ENCODE results near the gene B3GNT5. TPM values are rescaled to one million over a fixed set of nuclear protein-coding genes. Genes with fewer than 3 reads are reported as not detected.

The B3GNT5 gene
- total and polyA plus RNA-seq, 2 of the 8 experiments (the other 6 are each of a cell fraction or from before 2014, with no cell fraction given): 2.4 to 9.7 TPM

GRCh38 chr3:183290216-183290615 is 37.2 kb downstream of the B3GNT5 start (continued):
- TF ChIP-seq ATF2 (IDR thresholded peaks at IDR 0.05; ENCODE audit: low read length) (no peak), SIRT6 (IDR thresholded peaks at IDR 0.05; ENCODE audit: low read length) (no peak), MAFK (IDR thresholded peaks at IDR 0.05; ENCODE audit: low read depth, low read length) (no peak), NANOG (IDR thresholded peaks at IDR 0.05; ENCODE audit: insufficient read depth, low read depth, low read length, poor library complexity, severe bottlenecking) (no peak), JUN (IDR thresholded peaks at IDR 0.05; ENCODE audit: low read depth, low read length) (no peak), POU5F1 (IDR thresholded peaks at IDR 0.05; ENCODE audit: low read depth, low read length) (no peak), CTCF (IDR thresholded peaks at IDR 0.05; ENCODE audit: control extremely low read depth in 1 of 3, insufficient read depth in 1 of 3, low read depth in 1 of 3, low read length in 3 of 3) (no peak), TAF1 (IDR thresholded peaks at IDR 0.05; ENCODE audit: low read depth, low read length) (no peak), KDM5A (IDR thresholded peaks at IDR 0.05; ENCODE audit: low read length) (no peak)

Measured in H1 (cell line).